MV-4-11 (cell line): ENCODE measurements around the gene SPATC1L.
"Not testable (repeated sequence)": the region's sequence is repeated elsewhere in the genome, so short reads cannot be mapped to it uniquely, and the experiment has no call there.

ENCODE experiments used
- DNase-seq: peaks from one replicate; lab custom pipeline; 2025; lab: John Stamatoyannopoulos, UW

Gene SPATC1L

DNA sequence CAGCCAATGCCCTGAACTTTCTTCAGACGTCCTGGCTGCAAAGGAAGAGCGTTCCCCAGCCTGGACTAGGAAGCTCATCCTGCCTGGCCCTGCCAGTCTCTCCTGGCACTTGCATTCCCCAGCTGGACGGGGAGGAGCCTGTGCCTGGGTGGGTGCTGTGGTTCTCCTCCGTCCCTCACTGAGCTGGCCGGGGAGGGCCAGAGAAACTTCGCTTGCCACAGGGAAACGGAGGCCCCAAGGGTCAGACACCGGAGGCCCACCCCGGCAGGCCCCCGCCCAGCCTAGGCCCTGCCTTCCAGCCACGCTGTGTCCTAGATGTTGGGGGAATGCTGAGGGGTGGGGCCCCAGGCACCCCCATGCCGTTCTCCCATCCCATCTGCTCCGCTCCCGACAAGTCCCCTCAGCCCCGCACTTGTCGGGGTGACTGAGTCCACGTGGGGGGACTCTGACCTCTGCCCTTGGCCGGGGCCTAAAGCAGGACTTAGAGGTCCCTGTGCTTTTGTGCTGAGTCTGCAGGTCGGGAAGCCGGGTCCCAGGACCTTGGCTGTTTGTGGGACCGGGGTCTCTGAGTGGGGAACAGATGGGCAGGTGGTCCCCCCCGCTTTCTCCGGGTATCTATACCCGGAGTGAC, 33.7 kb downstream of the SPATC1L start:
- no peak for DNase-seq

DNA sequence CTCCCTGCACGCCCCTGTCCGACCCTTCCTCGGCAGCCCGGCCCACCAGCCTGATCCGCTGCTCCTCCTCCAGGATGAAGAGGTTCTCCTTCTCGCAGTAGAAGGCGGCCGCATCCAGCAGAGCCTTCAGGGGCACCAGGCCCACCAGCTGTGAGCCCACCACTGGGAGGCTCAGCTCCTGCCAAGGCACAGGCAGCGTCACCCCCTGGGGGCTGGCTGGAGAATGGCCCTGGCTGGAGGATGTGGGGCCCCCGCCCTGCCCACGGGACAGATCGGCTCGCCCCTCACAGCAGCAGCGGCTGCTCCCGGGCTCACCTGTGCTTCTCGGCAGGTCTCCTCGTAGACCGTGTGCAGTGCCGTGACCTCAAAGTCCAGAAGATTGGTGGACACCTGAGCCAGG, 34.2 kb downstream of the SPATC1L start:
- no peak for DNase-seq

DNA sequence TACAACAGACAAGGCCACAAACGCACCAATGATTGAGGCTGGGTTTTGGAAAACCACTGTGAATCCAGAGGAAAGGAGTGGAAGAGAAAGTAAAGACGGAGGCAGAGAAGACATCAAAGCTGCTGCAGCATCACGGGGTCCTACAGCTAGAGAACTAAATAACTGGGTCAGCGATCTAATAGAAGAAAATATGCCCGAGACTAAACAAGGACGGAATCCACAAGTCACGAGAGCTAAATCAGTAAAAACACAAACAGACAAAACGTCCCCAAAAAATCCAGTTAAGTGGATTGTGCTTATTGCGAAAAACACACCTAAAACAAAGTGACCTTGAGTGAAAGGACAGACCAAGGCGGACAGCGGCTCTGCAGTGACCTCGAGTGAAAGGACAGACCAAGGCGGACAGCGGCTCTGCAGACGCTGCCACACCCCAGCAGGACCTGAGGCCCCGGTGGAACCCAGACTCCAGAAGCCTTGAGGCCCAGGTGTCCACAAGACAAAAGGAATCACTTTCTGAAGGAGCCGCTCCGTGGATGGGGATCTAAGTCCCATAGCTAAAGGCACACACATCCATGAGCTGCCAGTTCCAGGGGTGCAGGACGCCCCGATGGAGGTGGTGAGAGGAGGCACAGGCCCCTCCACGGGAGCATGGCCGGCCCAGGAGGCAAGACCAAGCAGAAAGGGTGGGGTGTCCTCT, 34.9 kb downstream of the SPATC1L start:
- DNase-seq = no peak

DNA sequence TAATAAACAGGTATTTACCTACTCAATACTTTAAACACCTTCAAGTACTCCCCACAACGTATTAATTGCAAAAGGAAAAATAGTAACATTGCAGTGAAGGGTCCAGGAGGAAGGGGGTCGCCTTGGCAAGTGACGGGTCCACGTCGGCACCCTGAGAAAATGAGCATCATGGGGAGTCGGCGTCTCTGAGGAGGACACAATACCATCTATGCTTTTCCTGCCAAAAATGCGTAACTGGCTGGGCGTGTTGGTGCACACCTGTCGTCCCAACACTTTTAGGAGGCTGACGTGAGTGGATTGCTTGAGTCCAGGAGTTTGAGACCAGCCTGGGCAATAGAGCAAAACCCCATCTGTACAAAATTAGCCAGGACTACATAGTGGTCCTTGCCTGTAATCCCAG, 36.2 kb downstream of the SPATC1L start:
- no peak for DNase-seq

DNA sequence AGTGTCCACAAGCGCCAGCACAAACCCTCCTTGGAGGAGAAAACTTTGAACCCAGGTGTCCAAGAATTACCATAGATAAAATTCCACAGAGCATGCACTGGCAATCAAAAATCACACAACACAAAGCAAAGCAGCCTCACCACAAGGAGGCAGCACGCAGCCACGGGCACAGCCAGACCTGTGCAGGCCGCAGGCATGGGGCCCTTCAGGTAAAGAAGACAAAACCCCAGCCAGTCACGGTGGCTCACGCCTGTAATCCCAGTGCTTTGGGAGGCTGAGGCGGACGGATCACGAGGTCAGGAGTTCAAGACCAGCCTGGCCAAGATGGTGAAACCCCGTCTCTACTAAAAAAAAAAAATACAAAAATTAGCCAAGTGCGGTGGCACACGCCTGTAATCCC, 36.8 kb downstream of the SPATC1L start:
- not testable (repeated sequence) for DNase-seq

DNA sequence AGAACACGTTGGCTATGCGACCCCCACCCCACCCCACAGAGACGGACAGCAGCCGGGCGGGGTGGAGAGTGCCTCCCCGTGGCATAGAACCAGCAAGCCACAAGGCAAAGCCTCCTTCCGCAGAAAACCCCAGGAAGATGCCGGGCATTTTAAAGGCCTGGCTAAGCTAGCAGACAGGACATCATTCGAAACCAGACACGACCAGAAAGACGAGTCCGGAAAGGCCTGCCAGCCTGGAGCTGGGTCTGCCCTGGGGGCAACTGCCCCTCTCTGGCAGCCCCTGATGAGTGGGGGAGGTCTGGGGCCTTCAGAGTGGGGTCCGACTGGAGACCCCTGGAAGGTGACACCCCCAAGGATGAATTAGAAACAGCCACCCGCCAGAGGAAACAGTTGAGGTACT, 37.4 kb downstream of the SPATC1L start:
- DNase-seq = no peak

DNA sequence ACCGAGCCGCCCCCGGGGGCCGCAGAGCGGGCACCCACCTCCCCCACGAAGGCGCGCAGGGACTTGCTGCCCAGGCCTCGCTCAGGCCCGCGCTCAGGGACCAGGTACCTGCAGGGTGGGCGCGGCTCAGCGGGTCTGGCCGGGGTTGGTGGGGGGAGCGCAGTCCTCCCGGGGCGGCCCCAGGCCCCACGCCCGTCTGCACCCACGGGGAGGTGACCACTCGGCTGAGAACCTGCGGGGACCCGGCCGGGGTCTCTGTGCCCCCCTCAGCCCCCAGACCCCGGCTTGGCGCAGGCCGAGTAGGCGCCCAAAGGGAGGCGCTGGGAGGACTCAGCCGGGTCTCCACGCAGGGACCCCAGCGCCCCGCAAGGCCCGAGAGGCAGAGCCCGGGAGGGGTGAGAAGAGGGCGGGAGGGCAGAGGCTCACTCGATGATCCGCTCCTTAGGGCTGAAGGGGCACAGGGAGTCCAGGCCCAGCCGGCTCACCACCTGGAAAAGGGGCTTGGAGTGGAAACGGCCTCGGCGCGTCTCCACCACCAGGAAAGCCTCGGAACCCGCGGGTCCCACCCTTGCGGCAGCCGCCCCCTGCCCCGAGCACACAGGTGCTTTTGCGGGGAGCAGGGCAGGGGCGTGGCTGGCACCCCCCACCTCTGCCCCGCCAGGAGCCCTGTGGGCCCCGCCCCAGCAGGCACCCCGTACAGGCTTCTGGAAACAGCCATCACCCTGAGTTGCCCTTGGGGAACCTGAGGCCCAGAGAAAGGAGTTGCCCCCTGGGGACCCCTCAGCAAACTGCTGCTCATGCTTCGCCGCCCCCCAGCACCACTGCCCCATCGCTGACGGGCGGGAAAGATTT, 38.2 kb downstream of the SPATC1L start:
- DNase-seq = no peak

DNA sequence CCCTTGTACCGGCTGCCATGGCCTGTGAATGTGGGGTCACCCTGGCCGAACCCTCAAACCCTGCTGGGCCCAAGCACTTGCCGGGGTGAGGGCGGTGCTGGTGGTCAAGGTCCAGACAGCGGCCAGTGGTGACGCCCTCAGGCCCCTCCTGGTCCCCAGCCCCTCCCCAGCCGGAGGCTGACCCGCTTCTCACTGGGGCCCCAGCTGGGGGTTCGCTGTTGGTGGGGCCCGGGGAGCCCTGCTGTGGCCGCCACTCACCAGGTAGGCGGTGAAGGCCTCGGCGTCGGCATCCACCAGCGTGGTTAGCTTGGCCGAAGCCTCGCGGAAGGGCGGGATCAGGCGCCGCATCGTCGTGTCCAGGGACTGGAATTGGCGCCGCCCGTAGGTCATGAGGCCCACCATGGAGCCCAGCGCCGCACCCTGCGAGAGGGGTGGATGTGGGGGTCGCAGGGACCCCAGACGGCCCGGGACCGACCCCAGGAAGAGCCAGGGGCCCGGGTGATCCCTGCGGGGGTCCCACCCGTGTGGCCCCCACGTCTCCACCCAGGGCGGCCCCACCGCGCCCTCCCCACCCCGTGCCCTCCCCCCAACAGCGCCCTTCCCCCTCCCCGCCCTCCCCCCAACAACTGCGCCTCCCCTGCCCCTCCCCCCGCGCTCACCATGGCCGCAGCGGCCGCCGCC, 39.0 kb downstream of the SPATC1L start:
- no peak for DNase-seq

DNA sequence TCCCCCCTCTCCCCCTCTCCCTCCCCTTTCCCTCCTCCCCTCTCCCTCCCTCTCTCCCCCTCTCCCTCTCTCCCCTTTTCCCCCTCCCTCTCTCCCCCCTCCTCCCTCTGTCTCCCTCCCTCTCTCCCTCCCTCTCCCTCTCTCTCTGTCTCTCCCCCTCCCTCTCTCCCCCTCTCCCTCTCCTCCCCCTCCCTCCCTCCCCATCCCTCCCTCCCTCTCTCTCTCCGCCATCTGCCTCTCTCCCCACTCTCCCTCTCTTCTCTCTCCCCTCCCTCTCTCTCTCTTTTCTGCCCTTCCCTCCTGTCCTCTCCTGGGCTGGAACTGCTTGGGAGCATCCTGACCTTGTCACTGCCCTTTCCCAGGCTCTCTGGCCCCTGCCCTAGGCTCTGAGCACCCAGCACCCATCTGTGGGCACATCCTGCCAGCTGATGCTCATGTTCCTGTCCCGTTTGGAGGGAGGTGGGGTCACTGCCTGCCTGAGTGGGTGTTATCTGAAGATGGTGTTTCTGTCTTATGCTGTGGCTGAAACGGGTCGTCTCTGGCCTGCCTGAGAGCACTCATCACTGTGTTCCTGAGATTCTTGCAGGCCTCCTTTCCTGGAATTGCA, 39.7 kb downstream of the SPATC1L start:
- no peak for DNase-seq

DNA sequence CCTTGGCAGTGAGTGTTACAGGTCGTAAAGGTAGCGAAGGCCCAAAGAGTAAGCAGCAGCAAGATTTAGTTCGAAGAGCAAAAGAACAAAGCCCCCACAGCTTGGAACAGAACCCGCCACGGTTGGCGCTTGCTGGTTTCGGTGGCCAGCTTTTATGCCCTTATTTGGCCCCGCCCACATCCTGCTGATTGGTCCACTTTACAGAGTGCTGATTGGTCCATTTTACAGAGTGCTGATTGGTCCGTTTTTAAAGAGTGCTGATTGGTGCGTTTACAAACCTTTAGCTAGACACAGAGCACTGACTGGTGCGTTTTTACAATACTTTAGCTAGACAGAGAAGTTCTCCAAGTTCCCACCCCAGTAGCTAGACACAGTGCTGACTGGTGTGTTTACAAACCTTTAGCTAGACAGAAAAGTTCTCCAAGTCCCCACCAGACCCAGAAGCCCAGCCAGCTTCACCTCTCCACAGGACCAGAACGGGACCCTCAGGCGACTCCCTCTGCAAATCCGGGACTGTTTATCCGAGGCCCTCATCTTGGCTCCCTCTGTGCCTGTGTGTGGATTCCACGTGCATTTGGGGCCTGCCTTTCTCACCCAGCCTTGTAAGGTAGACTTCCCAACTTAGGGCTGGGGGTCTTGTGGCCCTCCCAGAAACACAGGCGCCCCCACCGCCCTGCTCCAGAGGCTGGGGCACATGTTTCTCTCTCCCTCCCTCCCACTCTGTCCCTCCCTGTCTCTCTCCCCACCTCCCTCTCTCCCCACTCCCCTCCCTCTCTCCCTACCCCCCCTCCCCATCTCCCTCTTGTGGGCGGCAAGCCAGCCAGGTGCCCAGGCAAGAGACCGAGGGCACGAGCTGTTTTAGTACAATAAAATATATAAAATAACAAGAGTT, 41.4 kb downstream of the SPATC1L start:
- DNase-seq = no peak

DNA sequence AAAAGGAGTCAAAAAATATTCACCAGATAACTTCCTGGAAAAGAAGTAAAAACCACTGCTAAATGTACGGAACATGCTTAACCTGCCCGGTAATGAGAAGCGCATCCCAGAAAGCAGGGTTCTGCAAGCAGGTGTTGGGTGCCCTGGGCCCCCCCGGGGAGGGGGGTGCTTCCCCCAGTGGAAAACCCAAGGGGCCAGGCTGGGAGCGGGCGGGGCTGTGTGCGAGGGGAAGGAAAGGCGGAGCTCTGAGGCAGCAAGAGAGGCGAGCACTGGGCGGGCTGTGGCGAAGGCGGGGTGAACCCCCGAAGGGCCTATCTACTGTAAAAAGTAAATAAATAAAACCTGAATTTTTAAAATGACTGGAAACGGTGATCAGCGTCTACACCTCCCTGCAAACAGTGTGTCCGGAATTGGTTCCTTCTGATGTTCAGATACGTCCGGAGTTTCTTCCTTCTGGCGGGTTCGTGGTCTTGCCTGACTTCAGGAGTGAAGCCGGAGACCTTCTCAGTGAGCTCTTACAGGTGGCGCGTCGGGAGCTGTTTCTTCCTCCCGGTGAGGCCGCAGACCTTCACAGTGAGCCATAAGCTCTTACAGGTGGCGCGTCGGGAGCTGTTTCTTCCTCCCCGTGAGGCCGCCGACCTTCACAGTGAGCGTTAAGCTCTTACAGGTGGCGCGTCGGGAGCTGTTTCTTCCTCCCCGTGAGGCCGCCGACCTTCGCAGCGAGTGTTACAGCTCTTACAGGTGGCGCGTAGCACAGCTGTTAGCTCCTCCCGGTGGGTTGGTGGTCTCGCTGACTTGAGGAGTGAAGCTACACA, 42.3 kb downstream of the SPATC1L start:
- no peak for DNase-seq

DNA sequence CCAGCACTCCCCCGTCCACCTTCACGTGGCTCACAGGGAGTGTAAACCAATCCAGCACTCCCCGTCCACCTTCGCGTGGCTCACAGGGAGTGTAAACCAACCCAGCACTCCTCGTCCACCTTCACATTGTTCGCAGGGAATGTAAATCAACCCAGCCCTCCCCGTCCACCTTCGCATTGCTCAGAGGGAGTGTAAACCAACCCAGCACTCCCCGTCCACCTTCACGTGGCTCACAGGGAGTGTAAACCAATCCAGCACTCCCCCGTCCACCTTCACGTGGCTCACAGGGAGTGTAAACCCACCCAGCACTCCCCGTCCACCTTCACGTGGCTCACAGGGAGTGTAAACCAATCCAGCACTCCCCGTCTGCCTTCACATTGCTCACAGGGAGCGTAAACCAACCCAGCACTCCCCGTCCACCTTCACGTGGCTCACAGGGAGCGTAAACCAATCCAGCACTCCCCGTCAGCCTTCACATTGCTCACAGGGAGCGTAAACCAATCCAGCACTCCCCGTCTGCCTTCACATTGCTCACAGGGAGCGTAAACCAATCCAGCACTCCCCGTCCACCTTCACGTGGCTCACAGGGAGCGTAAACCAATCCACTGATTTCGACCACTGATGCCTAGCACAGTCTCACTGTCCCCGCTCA, 43.8 kb downstream of the SPATC1L start:
- not testable (repeated sequence) for DNase-seq

DNA sequence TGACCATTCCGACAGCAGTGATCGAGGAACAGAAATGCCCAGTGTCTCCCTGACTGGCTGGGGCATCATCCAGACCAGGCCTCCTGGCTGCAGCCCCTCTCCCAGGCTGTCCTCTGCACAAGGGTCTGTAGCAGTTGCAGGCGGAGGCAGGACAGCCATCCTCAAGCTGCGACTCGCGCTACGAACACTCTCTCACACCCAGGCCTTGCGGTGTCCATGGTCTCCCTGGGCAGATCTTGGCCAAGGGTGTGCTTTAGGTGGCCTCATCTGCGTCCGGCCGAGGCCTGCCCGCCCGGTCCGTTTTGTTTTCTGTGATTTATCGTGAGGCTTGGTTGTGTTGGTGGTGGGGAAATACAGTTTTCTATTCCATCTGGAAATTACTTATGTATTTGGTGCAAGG, 44.6 kb downstream of the SPATC1L start:
- DNase-seq = no peak

DNA sequence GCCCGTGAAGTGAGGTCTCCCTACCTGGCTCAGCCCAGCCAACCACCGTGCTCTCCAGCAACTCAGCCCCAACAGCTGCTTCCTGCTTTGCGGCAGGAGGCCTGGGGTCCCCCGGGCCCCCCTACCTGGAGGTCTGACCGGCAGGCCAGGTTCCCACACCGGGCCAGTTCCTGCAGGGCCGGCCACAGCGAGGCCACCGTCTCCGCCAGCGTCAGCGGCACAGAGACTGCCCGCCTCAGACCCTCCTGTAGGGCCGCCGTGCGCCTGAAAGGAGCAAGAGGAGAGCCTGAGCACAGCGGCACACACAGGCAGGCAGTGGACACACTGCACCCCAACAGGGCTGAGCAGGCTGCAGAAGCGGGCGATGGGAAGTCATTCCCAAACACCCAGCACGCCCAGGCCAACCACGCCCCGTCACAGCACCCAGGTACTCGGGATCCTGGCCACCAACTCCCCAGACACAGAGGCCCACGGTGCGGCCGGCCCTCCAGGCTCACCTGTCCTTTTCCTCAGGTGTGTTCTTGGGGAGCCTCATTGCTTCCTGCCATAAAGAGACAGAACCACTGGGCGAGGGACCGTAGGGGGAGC, 45.8 kb downstream of the SPATC1L start:
- no peak for DNase-seq

DNA sequence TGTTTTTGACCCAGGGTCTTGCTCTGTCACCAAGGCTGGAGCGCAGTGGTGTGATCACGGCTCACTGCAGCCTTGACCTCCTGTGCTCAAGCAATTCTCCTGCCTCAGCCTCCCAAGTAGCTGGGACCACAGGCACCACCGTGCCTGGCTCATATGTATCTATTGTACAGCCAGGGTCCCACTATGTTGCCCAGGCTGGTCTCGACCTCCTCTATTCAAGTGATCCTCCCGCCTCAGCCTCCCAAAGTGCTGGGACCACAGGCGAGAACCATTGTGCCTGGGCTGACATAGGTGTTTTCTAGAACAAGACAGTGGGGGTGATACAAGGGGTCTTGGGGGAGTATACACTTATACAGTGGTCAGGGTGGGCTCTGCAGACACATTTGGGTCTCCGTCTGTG, 46.4 kb downstream of the SPATC1L start:
- no peak for DNase-seq

DNA sequence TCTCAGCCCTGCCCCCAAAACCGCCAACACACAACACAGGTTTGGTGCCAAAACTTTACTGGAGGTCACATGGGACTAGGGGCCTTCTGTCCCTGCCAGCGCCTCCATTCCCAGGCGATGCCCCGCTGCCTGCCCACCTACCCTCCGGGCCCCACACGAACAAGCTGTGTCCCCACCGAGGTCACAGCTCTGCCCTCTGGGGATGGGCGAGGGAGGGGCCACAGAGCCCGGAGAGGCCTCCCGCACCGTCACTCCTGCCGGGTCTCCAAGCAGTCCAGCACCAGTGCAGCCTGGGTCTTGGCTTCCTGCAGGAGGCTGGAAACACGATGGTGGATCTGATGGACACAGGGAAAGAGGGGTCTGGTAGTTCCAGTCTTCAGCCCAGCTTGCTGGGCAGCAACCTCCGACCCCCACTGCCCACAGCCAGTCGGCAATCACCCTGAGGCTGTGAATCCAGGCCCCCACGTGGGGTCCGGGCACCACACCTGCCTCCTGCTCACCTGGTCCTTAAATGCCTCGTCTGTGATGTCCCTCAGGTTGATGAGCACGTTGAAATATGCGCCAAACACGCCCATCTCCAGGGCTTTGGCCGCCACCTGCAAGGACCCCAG, 47.4 kb downstream of the SPATC1L start:
- no peak for DNase-seq

DNA sequence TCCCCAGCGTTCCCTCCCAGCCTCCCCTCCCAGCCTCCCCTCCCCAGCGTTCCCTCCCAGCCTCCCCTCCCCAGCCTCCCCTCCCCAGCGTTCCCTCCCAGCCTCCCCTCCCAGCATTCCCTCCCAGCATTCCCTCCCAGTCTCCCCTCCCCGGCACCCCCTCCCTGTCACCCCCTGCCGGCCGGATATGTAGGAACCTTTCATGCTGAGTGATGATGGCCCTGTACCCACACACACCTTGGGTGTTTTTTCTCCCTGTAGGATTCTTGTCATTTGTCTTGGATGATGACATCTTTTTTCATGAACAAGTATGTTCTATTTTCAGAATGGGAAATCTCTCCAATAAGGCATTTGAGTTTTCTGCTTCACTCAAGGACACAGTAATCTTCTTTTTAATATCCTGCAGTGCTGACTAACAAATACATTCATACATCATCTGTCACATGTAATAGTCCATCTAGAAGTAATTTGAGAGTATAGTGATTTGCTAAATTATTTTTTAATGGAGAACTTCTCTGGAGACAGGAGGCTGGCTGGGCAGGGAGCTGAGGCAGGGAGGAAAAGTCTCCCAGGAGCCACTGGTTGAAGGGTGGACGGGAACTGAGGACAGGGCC, 48.4 kb downstream of the SPATC1L start:
- no peak for DNase-seq
